ENCODE results near the gene KLHDC3.

The KLHDC3 gene

GRCh38 chr6:43059168-43060033 lies 45.4 kb downstream of the KLHDC3 start, which contains the start of the genes KLC4 and MRPL2:
KLC4 (plus strand) TSS chr6:43059631; CDS start chr6:43061336, 1,705 bp downstream.
MRPL2 (minus strand) TSS chr6:43059434; CDS start chr6:43059381, 53 bp downstream.
- peak; percentile 97 for DNase-seq

DNA sequence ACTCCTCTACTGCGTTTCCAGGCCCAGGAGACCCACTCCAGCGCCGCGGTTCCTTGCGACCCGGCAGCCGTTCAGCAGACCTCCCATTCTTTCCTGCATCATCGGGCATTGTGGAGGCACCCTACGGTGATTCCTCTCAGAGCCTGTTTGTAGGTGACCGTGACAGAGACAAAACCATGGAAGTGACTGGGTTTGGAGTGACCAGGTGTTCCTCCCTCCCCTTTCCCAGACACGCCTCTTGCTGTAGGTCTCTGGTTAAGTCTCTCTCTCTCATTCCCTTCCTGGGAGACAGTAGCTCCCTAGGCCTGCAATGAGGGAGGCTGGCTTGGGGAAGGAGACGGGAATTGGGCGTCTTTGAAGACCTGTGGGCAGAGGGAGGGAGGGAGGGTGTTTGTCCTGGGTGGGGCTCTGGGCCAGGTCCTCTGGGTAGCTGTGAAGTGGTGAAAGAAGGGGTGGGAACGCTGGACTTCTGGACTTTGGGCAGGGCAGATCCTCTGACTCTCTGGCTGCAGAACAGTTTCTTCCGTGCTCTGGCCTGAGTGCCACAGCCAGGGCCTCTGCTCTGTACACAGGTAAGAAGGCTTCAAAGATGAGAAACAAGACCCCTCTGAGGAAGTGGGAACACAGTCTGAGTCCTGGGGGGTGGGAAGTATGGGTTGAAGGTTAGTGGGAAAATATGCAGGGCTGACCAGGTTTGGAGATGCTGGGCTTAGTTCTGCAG lies 46.1 kb downstream of the KLHDC3 start:
- no peak for DNase-seq

DNA sequence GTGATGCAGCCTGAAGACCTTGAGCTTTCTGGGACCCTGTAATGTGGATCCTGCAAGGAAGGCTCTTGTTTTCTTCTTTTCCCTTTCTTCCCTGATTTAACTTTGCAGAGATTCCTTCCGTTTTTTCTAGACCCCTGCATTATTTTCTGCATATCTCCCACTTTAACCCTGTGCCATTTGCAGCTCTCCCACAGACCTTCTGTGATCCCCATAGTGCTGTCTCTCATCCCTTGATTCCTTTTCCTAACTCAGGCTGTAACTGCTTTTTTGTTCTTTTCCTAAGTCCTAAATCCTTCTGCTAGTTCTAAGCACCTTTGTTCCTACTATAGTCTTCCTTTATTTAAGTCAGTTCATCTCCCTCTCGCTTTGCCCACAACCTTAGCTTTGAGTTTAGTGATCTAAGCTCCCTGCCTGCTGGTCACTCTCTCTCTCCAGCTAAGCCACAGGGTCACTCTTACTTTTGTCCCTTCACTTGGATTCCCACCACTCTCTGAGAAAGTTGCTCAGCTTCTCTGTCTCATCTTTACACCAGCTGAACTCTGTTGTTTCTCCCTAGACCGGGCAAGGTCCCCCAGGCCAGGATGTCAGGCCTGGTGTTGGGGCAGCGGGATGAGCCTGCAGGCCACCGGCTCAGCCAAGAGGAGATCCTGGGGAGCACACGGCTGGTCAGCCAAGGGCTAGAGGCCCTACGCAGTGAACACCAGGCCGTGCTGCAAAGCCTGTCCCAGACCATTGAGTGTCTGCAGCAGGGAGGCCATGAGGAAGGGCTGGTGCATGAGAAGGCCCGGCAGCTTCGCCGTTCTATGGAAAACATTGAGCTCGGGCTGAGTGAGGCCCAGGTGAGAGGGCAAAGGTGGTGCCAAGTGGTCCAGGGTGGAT lies 46.9 kb downstream of the KLHDC3 start:
- DNase-seq: no peak

DNA sequence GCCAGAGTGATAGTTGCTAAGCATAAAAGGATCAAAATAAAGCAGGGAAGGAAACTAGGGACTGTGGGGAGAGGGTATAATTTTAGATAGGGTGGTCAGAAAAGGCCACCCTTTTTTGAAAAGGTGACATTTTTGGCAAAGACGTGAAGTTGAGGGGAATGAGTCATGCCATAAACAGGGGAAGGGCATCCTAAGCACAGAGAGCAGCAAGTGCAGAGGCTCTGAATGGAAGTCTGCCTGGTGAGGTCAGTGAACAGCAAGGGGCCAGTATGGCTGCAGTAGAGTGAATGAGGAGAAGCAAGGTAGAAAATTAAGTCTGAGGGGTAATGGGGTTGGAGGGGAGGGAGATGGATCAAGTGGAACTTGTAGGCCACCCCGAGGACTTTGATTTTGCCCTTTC lies 47.8 kb downstream of the KLHDC3 start:
- no peak for DNase-seq

DNA sequence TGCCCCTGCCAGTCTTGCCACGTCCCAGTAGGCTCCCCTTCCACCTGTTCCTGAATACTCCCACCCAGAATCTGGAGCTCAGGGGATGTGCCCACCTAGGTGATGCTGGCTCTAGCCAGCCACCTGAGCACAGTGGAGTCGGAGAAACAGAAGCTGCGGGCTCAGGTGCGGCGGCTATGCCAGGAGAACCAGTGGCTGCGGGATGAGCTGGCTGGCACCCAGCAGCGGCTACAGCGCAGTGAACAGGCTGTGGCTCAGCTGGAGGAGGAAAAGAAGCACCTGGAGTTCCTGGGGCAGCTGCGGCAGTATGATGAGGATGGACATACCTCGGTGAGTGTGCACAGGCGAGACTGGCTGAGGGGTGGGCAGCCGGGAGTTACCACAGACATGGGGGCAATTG lies 48.8 kb downstream of the KLHDC3 start:
- DNase-seq: no peak

DNA sequence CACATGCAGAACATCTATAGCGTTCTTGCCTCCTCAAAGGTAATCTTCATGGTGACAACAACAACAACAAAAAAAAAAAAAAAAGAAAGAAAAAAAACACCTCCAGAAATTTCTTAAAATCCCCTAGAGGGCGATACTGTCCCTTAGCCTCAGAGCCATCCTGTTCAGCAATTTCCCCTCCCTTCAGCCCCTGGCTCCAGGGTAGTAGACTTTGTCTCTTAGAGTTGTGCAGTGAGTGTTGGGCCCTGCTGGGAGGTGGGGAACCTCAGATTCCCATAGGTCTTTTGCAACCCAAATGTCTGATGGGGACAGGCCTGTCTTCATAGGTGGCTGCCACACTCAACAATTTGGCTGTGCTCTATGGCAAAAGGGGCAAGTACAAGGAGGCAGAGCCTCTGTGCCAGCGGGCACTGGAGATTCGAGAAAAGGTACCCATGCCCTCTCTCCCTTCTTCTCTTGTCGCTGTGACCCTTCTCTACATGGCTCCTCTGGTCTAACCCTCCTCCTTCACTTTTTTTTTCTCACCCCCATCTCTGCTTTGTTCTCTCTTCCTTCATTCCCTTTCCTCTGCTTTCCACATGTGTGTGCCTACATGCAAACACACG lies 56.1 kb downstream of the KLHDC3 start:
- DNase-seq: no peak
